ENCODE data around the gene CETN2.
"Not testable (repeated sequence)": the region's sequence is repeated elsewhere in the genome, so short reads cannot be mapped to it uniquely, and the experiment has no call there.

Gene CETN2

DNA sequence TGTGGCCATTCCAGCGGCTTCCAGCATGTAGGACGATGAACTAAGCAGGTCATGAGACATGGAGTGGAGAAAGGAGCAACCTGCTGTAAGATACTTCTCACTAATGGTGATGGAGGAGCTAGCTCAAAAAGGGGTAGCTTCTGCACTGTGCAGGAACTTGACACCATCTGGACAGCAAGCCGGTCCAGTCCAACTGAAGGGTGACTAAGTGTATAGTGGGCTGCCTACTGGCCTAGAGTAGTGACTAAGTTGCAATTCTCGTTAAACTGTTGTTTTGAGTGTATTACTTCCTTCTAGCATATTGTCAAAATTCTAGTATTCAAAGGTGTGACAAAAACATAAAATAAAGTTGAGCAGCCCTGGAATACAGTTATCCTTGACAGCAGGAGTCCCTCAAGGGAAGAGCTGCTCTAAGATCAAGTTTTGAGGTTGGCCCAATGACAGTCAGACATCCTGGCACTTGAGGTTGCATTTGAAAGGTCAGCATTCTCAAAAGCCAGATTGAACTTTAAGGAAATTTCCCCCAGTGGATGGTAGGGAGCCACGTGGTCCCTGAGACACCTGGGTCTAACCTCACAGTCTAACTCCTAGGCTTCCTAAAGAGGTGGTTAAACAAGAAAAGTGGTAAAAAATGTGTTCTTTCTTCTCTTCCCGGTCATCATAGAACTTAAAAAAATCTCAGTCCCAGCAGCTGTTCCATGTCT lies 8.0 kb downstream of the CETN2 start:
- no peak overlapping the region for H3K4me3 Mint-ChIP-seq
- DNase-seq (ENCODE audit: low spot score in 2 of 2): no peak
- ATAC-seq (replicated peaks; ENCODE audit: extremely low read depth, poor library complexity, severe bottlenecking): no peak
- no peak overlapping the region for H3K27ac Mint-ChIP-seq (ENCODE audit: low read depth)
- H3K27me3 Mint-ChIP-seq: peaks cover 15% of the 10 kb centered on the region
- H3K36me3 Mint-ChIP-seq (ENCODE audit: insufficient read depth): peaks cover 2% of the 10 kb centered on the region
- H3K4me1 Mint-ChIP-seq: no peaks in the 10 kb centered on the region
- H3K9me3 Mint-ChIP-seq: no peaks in the 10 kb centered on the region

DNA sequence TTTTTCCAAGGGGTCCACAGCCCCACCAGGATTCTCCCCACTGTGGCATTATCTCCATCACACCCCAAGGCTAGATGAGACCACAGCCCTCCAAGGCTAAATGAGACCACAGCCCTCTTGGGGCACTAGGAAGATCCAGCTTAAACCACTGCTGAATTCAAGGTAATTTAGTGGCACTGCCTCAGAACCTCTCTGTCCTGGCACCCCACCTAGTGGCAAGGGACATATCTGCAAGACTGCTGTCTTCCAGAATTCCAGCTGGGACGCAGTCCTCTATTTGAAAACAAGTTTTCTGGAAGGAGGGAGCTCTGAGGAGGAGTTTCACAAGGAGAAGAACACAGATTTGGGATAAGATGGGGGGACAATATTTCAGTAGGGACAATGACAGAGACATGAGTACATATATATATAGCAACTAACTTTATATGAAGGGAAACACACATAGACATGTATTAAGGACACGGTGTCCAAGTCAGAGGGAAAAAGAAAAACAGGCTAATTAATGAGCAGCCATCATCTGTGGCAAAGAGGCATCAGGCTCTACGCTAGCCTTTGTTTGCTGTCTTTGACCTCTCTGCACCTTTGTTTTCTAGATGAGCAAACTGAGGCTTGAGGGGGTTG lies 9.3 kb downstream of the CETN2 start:
- no peaks in the 10 kb centered on the region for H3K4me1 Mint-ChIP-seq
- no peak overlapping the region for H3K27ac Mint-ChIP-seq (ENCODE audit: low read depth)
- no peak for DNase-seq (ENCODE audit: low spot score in 2 of 2)
- H3K36me3 Mint-ChIP-seq (ENCODE audit: insufficient read depth): no peaks in the 10 kb centered on the region
- peaks cover 15% of the 10 kb centered on the region for H3K27me3 Mint-ChIP-seq
- no peak overlapping the region for H3K4me3 Mint-ChIP-seq
- H3K9me3 Mint-ChIP-seq: no peaks in the 10 kb centered on the region
- no peak for ATAC-seq (replicated peaks; ENCODE audit: extremely low read depth, poor library complexity, severe bottlenecking)

DNA sequence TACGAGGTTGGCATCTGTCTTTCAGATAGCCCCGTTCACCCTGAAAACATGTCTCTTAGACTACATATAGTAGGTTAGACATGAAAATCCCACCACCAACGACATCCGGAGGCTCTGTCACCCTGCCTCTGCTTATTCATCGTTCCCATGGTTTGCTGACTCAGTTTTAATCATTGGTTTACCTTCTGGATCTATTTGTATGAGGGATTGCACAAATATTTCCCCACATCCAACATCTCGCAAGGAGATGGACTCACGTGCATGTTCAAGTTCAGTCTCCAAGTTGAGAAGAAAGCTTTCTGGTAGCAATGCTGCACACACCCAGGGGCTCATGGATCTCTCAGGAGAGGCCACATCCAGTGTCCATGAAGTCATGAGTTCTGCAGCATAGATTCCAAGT lies 10.8 kb downstream of the CETN2 start:
- DNase-seq (ENCODE audit: low spot score in 2 of 2): no peak
- H3K4me3 Mint-ChIP-seq: no peak overlapping the region
- H3K27me3 Mint-ChIP-seq: peaks cover 15% of the 10 kb centered on the region
- H3K27ac Mint-ChIP-seq (ENCODE audit: low read depth): no peak overlapping the region
- ATAC-seq (replicated peaks; ENCODE audit: extremely low read depth, poor library complexity, severe bottlenecking): no peak
- H3K36me3 Mint-ChIP-seq (ENCODE audit: insufficient read depth): no peaks in the 10 kb centered on the region
- H3K9me3 Mint-ChIP-seq: no peaks in the 10 kb centered on the region
- no peaks in the 10 kb centered on the region for H3K4me1 Mint-ChIP-seq

DNA sequence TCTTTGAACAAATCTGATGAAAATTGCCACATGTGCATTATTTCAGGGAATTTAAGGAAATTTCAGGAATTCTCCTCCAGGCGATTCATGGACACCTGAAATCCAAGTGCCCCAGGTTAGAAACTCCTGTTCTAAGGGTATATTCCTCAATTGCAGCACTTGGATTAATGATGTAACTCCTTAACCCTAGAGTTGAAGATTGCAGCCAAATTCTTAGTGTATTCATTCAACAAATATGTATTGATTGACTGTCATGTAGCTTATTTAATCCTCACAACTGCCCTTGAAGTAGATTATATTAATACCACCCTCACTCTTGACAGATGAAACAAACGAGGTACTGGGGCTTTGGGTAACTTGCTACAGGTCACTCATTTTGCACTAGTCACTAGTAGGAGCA lies 11.3 kb downstream of the CETN2 start:
- Mint-ChIP-seq H3K4me3 (no peak overlapping the region), H3K27ac (ENCODE audit: low read depth) (no peak overlapping the region), H3K27me3 (peaks cover 15% of the 10 kb centered on the region), H3K9me3 (no peaks in the 10 kb centered on the region), H3K4me1 (no peaks in the 10 kb centered on the region), H3K36me3 (ENCODE audit: insufficient read depth) (no peaks in the 10 kb centered on the region)
- ATAC-seq (replicated peaks; ENCODE audit: extremely low read depth, poor library complexity, severe bottlenecking) (no peak), DNase-seq (ENCODE audit: low spot score in 2 of 2) (no peak)

- H3K4me3 Mint-ChIP-seq: no peak overlapping the region
- DNase-seq (ENCODE audit: low spot score in 2 of 2): no peak
These were observed 12.2 kb downstream of the CETN2 start for GRCh38 chrX:152818356-152818755.

GRCh38 chrX:152817078-152817764 lies 13.3 kb downstream of the CETN2 start:
- Mint-ChIP-seq H3K27ac (ENCODE audit: low read depth) (no peak overlapping the region), H3K27me3 (peaks cover 14% of the 10 kb centered on the region), H3K9me3 (no peaks in the 10 kb centered on the region), H3K36me3 (ENCODE audit: insufficient read depth) (no peaks in the 10 kb centered on the region), H3K4me1 (no peaks in the 10 kb centered on the region), H3K4me3 (no peak overlapping the region)
- ATAC-seq (replicated peaks; ENCODE audit: extremely low read depth, poor library complexity, severe bottlenecking) (no peak), DNase-seq (ENCODE audit: low spot score in 2 of 2) (no peak)

More at GRCh38 chrX:152818356-152818755, 12.2 kb downstream of the CETN2 start:
- Mint-ChIP-seq H3K36me3 (ENCODE audit: insufficient read depth) (no peaks in the 10 kb centered on the region), H3K4me1 (no peaks in the 10 kb centered on the region), H3K27me3 (peaks cover 15% of the 10 kb centered on the region), H3K27ac (ENCODE audit: low read depth) (no peak overlapping the region), H3K9me3 (no peaks in the 10 kb centered on the region)
- no peak for ATAC-seq (replicated peaks; ENCODE audit: extremely low read depth, poor library complexity, severe bottlenecking)

- H3K4me3 Mint-ChIP-seq: no peak overlapping the region
- no peaks in the 10 kb centered on the region for H3K9me3 Mint-ChIP-seq
- H3K27ac Mint-ChIP-seq (ENCODE audit: low read depth): no peak overlapping the region
- H3K36me3 Mint-ChIP-seq (ENCODE audit: insufficient read depth): no peaks in the 10 kb centered on the region
- no peaks in the 10 kb centered on the region for H3K4me1 Mint-ChIP-seq
- H3K27me3 Mint-ChIP-seq: peaks cover 9% of the 10 kb centered on the region
- no peak for ATAC-seq (replicated peaks; ENCODE audit: extremely low read depth, poor library complexity, severe bottlenecking)
- no peak for DNase-seq (ENCODE audit: low spot score in 2 of 2)
These were observed 16.5 kb downstream of the CETN2 start for GRCh38 chrX:152814048-152814447.

GRCh38 chrX:152813206-152813605 lies 17.4 kb downstream of the CETN2 start:
- Mint-ChIP-seq H3K27ac (ENCODE audit: low read depth) (no peak overlapping the region), H3K36me3 (ENCODE audit: insufficient read depth) (no peaks in the 10 kb centered on the region), H3K4me1 (no peaks in the 10 kb centered on the region), H3K9me3 (no peaks in the 10 kb centered on the region), H3K27me3 (peaks cover 9% of the 10 kb centered on the region), H3K4me3 (no peak overlapping the region)
- DNase-seq (ENCODE audit: low spot score in 2 of 2): no peak
- ATAC-seq (replicated peaks; ENCODE audit: extremely low read depth, poor library complexity, severe bottlenecking): no peak

DNA sequence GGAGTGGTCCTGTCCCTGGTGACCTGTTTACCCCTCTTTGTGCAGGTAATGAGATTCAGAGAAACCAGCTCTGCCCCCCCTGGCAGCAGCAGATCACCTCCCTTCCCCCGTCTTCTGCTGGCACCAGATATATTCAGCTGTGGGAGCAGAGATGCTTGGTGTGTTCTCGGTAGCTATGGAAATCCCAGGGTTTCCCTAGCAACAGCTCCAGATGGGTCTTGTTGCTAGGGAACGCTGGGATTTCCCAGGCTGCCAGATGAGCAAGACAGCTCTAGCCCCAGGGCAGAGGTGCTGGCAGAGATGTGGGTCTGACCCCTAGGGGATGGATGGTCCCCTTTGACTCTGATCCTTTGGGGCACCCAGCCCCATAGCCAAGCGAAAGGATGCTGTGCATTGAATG lies 20.2 kb downstream of the CETN2 start:
- Mint-ChIP-seq H3K9me3 (no peaks in the 10 kb centered on the region), H3K36me3 (ENCODE audit: insufficient read depth) (no peaks in the 10 kb centered on the region), H3K27me3 (peaks cover 9% of the 10 kb centered on the region), H3K4me3 (no peak overlapping the region), H3K27ac (ENCODE audit: low read depth) (no peak overlapping the region), H3K4me1 (no peaks in the 10 kb centered on the region)
- no peak for ATAC-seq (replicated peaks; ENCODE audit: extremely low read depth, poor library complexity, severe bottlenecking)
- no peak for DNase-seq (ENCODE audit: low spot score in 2 of 2)

DNA sequence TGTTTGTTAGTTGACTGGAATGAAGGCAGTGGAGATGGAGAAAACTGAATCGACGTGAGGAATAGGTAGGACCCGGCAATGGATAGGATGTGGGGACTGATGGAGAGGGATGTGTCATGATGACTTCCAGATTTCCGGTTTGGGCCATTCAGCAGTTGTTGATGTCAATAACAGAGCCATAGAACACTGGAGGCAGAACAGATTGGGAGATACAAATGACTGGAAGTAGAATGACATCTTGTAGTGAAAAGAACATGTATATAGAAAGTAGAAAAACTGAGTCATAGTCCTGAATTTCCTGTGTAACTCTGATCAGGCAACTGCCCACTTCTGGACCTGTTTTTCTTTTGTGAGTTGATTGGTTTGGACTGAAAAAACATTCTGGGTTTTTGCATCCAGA lies 24.5 kb downstream of the CETN2 start:
- H3K27me3 Mint-ChIP-seq: peaks cover 27% of the 10 kb centered on the region
- H3K27ac Mint-ChIP-seq (ENCODE audit: low read depth): no peak overlapping the region
- H3K4me3 Mint-ChIP-seq: no peak overlapping the region
- DNase-seq (ENCODE audit: low spot score in 2 of 2) (no peak), ATAC-seq (replicated peaks; ENCODE audit: extremely low read depth, poor library complexity, severe bottlenecking) (no peak)
- no peaks in the 10 kb centered on the region for H3K4me1 Mint-ChIP-seq
- H3K36me3 Mint-ChIP-seq (ENCODE audit: insufficient read depth): no peaks in the 10 kb centered on the region
- no peaks in the 10 kb centered on the region for H3K9me3 Mint-ChIP-seq

GRCh38 chrX:152798945-152799344 lies 31.6 kb downstream of the CETN2 start:
- peaks cover 21% of the 10 kb centered on the region for H3K27me3 Mint-ChIP-seq
- no peak for ATAC-seq (replicated peaks; ENCODE audit: extremely low read depth, poor library complexity, severe bottlenecking)

DNA sequence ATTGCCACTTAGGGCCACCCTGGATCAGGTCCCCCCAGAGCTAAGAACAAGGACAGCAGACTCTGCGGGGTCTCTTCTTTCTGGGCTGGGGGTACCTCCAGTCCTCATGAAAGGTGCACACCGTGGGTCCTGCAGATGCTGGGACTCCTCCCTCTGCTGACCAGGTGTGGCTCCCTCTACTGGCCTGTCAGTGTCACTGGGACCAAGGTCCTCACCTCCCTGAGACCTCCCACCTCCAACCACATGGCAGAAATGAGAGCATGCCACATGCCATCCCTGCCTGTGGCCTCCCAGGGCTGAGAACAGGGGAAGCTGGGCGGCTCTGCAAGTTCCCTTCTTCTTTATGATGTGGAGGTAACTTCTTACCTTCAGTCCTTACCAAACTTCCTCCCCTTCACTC lies 43.5 kb downstream of the CETN2 start:
- H3K36me3 Mint-ChIP-seq (ENCODE audit: insufficient read depth); H3K4me1 Mint-ChIP-seq; DNase-seq (ENCODE audit: low spot score in 2 of 2); H3K4me3 Mint-ChIP-seq; H3K9me3 Mint-ChIP-seq; H3K27ac Mint-ChIP-seq (ENCODE audit: low read depth); ATAC-seq (replicated peaks; ENCODE audit: extremely low read depth, poor library complexity, severe bottlenecking); H3K27me3 Mint-ChIP-seq: not testable (repeated sequence)

More at GRCh38 chrX:152798945-152799344, 31.6 kb downstream of the CETN2 start:
- H3K36me3 Mint-ChIP-seq (ENCODE audit: insufficient read depth): no peaks in the 10 kb centered on the region
- H3K9me3 Mint-ChIP-seq: no peaks in the 10 kb centered on the region
- no peak overlapping the region for H3K27ac Mint-ChIP-seq (ENCODE audit: low read depth)
- H3K4me1 Mint-ChIP-seq: no peaks in the 10 kb centered on the region
- H3K4me3 Mint-ChIP-seq: no peak overlapping the region
- DNase-seq (ENCODE audit: low spot score in 2 of 2): no peak
